Esophagus muscularis mucosa (tissue), 3 donors: Measurements from ENCODE around the gene UNC13C.

Experiments
- POLR2AphosphoS5 ChIP-seq, 2 donors: sonication (generic); formaldehyde crosslinking; IDR thresholded peaks; one replicate each; pipeline ENCODE4 v1.6.1; 2017; ENCODE audit warnings: antibody characterized with exemption in 2 of 2
- TF ChIP-seq, protein P1 (sequence below), 3 experiments: fragments of 200-600 bp in 2 of 3; fragments of 450-650 bp in 1 of 3; sonication (generic) in 2 of 3; IDR thresholded peaks; one replicate each; pipeline ENCODE4 v1.5.1; 2017 to 2019; ENCODE audit warnings: antibody characterized with exemption in 3 of 3, mild to moderate bottlenecking in 2 of 3, moderate library complexity in 1 of 3

DNA sequence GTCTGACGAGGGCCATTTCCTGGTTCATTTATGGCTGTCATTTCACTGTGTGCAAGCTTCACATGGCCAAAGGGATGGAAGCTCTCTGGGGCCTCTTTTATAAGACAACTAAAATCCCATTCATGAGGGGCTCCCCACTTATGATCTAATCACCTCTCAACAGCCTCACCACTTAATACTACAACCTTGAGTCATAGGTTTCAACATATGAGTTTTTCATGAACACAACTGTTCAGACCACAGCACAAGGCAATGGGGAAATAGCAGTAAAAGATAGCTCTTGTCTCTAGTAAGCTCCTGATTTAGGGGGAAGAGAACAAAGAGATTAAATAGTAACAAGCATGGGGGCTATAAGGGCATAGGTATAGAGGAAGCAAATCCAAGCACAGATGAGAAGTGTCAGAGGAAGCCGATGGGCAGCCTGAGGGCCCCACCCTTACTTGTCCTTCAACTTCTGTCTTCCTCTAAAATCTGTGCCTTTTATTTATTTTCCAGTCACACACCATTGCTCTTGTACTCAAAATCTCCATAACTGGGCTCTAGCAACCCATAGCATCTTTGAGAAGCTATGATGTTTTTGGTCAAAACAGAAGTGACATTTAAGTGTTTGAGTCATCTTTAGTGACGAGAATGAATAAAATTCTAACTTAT is 329.1 kb downstream of the UNC13C start:
- TF ChIP-seq, protein P1, sequence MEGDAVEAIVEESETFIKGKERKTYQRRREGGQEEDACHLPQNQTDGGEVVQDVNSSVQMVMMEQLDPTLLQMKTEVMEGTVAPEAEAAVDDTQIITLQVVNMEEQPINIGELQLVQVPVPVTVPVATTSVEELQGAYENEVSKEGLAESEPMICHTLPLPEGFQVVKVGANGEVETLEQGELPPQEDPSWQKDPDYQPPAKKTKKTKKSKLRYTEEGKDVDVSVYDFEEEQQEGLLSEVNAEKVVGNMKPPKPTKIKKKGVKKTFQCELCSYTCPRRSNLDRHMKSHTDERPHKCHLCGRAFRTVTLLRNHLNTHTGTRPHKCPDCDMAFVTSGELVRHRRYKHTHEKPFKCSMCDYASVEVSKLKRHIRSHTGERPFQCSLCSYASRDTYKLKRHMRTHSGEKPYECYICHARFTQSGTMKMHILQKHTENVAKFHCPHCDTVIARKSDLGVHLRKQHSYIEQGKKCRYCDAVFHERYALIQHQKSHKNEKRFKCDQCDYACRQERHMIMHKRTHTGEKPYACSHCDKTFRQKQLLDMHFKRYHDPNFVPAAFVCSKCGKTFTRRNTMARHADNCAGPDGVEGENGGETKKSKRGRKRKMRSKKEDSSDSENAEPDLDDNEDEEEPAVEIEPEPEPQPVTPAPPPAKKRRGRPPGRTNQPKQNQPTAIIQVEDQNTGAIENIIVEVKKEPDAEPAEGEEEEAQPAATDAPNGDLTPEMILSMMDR (IDR thresholded peaks at IDR 0.05): no peak
- TF ChIP-seq POLR2AphosphoS5 (IDR thresholded peaks at IDR 0.05): no peak
